Calu3 (cell line): ENCODE measurements around the gene NYAP2. TPM values are rescaled to one million over a fixed set of nuclear protein-coding genes. Genes with fewer than 3 reads are reported as not detected.

Source experiments
- BruUV-seq: library from RNA; stranded (reverse); fragments of 400-500 nt; replicated peaks from 2 replicates; lab custom pipeline; 2021; lab: Mats Ljungman, UMichigan
- CTCF ChIA-PET: fragments of 300-600 bp; sonication (Branson Sonifier 250); formaldehyde crosslinking; loops from one replicate; lab custom pipeline; 2022; ENCODE audit warnings: antibody characterized with exemption; lab: Charles Lee
- DNase-seq: peaks from one replicate; pipeline ENCODE4 v3.0.0; 2022
- H3K27ac Mint-ChIP-seq: one replicate; pipeline ENCODE4 v1.8.0; 2022; ENCODE audit warnings: mixed read lengths; ENCODE audit not compliant: unreplicated experiment
- H3K27me3 Mint-ChIP-seq: one replicate; pipeline ENCODE4 v1.8.0; 2022; ENCODE audit warnings: mixed read lengths; ENCODE audit not compliant: unreplicated experiment
- H3K36me3 Mint-ChIP-seq: one replicate; pipeline ENCODE4 v1.8.0; 2022; ENCODE audit warnings: mild to moderate bottlenecking, moderate library complexity, mixed read lengths; ENCODE audit not compliant: insufficient read depth, unreplicated experiment
- H3K4me1 Mint-ChIP-seq: one replicate; pipeline ENCODE4 v1.8.0; 2022; ENCODE audit warnings: mild to moderate bottlenecking, low read depth, mixed read lengths; ENCODE audit not compliant: unreplicated experiment
- H3K4me3 Mint-ChIP-seq: one replicate; pipeline ENCODE4 v1.8.0; 2022; ENCODE audit warnings: mild to moderate bottlenecking, low read depth, moderate library complexity, mixed read lengths; ENCODE audit not compliant: unreplicated experiment
- H3K9me3 Mint-ChIP-seq: one replicate; pipeline ENCODE4 v1.8.0; 2022; ENCODE audit warnings: low read depth, mixed read lengths; ENCODE audit not compliant: unreplicated experiment
- intact Hi-C: fragments of 100-400 bp; cut with micrococcal nuclease; formaldehyde crosslinking; loops from one replicate; pipeline ENCODE4 v1.10.0; 2022; ENCODE audit not compliant: unreplicated experiment
- total RNA-seq: library from RNA; stranded (reverse); gene quantifications from 2 replicates; pipeline ENCODE4 v1.2.3, GENCODE V29; 2022
- TF ChIP-seq, protein P1 (sequence below): fragments of 200-600 bp; IDR thresholded peaks from one replicate; pipeline ENCODE4 v1.8.0; 2022; ENCODE audit warnings: antibody characterized with exemption; ENCODE audit not compliant: unreplicated experiment

The NYAP2 gene
- total RNA-seq, 1 experiment from 2014 or later, result 0.07 TPM

DNA sequence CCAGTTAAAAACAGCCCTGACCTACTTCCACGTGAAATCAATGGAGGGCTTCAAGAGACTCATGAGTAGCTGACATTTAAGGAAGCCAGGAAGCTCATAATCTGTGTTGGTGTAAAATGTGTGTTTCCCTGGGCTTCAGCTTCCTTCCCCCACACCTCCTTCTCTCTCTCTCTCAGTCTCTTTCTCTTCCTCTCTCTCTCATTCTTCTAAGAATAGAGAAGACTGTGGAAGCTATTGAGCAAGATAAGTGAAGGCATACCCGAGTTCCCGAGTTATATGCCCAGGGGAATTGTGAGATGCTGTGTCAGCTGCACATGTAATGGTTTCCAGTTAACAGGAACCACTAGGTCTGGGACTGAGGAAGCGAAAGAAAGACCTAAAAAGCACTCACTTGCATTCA lies 199.4 kb downstream of the NYAP2 start:
- BruUV-seq, result no TSS peak
- intact Hi-C loops, result no loop called here
- Mint-ChIP-seq H3K9me3 (peaks cover 4% of the 10 kb centered on the region), H3K27ac (no peak overlapping the region), H3K4me3 (no peak overlapping the region), H3K4me1 (no peaks in the 10 kb centered on the region), H3K27me3 (no peaks in the 10 kb centered on the region), H3K36me3 (no peaks in the 10 kb centered on the region)
- CTCF ChIA-PET, result interaction anchor here (0.6 kb wide), 1 partner anchor 10 kb away, joined by 3 read pairs; no protein-coding TSS in a partner anchor
- TF ChIP-seq, protein P1, sequence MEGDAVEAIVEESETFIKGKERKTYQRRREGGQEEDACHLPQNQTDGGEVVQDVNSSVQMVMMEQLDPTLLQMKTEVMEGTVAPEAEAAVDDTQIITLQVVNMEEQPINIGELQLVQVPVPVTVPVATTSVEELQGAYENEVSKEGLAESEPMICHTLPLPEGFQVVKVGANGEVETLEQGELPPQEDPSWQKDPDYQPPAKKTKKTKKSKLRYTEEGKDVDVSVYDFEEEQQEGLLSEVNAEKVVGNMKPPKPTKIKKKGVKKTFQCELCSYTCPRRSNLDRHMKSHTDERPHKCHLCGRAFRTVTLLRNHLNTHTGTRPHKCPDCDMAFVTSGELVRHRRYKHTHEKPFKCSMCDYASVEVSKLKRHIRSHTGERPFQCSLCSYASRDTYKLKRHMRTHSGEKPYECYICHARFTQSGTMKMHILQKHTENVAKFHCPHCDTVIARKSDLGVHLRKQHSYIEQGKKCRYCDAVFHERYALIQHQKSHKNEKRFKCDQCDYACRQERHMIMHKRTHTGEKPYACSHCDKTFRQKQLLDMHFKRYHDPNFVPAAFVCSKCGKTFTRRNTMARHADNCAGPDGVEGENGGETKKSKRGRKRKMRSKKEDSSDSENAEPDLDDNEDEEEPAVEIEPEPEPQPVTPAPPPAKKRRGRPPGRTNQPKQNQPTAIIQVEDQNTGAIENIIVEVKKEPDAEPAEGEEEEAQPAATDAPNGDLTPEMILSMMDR, result no peak
- DNase-seq, result no peak

DNA sequence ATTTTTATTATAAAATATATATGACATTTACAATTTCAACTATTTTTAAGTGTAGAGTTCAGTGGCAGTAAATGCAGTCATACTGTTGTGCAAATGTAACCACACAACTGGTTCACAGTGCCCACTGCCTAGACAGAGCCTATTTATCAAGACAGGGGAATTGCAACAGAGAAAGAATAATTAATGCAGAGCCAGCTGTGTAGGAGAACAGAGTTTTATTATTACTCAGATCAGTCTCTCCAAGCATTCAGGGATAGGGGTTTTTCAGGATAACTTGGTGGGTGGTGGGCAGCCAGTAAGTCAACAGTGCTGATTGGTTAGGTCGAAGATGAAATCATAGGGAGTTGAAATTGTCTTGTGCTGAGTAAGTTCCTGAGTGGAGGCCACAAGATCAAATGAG lies 200.3 kb downstream of the NYAP2 start:
- Mint-ChIP-seq H3K4me1 (no peaks in the 10 kb centered on the region), H3K27ac (no peak overlapping the region), H3K9me3 (peaks cover 4% of the 10 kb centered on the region), H3K27me3 (no peaks in the 10 kb centered on the region), H3K36me3 (no peaks in the 10 kb centered on the region), H3K4me3 (no peak overlapping the region)
- intact Hi-C loops, result no loop called here
- TF ChIP-seq, protein P1, result no peak
- DNase-seq, result no peak
- CTCF ChIA-PET, result no interaction called here
- BruUV-seq, result no TSS peak

DNA sequence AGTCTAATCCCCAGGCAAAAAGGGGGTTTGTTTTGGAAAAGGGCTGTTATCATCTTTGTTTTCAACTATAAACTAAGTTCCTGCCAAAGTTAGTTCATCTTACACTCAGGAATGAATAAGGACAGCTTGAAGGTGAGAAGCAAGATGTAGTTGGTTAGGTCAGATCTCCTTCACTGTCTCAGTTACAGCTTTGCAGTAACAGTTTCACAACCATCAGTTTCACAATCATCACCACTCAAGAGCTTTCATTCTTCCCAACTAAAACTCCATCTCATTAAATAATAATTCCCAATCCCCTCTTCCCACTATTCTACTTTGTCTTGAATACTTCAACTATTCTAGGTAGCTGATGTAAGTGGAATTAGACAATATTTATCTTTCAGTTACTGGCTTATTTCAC lies 200.9 kb downstream of the NYAP2 start:
- Mint-ChIP-seq H3K4me1 (no peaks in the 10 kb centered on the region), H3K27me3 (no peaks in the 10 kb centered on the region), H3K36me3 (no peaks in the 10 kb centered on the region), H3K27ac (no peak overlapping the region), H3K4me3 (no peak overlapping the region), H3K9me3 (peaks cover 4% of the 10 kb centered on the region)
- no TSS peak for BruUV-seq
- TF ChIP-seq, protein P1, result no peak
- CTCF ChIA-PET, result no interaction called here
- intact Hi-C loops, result no loop called here
- DNase-seq, result no peak

DNA sequence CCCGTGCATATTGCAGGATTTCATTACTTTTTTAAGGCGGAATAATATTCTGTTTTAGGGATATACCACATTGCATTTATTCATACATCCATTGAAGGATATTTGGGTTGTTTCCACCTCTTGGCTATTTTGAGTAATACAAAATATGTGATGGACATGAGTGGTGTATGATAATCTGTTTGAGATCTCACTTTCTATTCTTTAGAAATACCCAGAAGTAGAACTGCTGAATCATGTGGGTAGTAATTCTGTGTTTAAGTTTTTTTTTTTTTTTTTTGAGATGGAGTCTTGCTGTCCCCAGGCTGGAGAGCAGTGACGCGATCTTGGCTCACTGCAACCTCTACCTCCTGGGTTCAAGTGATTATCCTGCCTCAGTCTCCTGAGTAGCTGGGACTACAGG lies 201.4 kb downstream of the NYAP2 start:
- Mint-ChIP-seq H3K27me3 (no peaks in the 10 kb centered on the region), H3K27ac (no peak overlapping the region), H3K4me3 (no peak overlapping the region), H3K36me3 (no peaks in the 10 kb centered on the region), H3K9me3 (peaks cover 4% of the 10 kb centered on the region), H3K4me1 (no peaks in the 10 kb centered on the region)
- no TSS peak for BruUV-seq
- TF ChIP-seq, protein P1, result no peak
- DNase-seq, result no peak
- intact Hi-C loops, result no loop called here
- CTCF ChIA-PET, result no interaction called here
